ENCODE data around the gene HS3ST5.

DNA sequence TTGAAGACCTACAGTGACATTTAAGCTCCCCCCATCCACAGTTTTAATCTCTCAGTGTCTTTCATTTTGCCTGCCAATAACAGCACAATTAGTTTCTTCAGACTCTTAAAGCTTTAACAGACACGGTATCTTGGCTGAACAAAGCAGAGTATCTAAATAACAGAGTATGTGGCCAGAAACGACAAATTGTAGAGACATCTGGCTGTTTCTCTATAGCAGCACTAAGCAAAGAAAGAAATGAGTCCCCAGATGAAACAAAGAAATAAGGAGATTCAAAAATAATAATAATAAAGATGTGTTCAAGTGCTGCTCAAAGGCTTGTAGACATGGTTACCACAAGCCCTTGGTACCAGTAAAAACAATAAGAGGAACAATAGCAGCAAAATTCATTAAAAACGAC lies 274.1 kb downstream of the HS3ST5 start:
- TF ChIP-seq, protein P1, sequence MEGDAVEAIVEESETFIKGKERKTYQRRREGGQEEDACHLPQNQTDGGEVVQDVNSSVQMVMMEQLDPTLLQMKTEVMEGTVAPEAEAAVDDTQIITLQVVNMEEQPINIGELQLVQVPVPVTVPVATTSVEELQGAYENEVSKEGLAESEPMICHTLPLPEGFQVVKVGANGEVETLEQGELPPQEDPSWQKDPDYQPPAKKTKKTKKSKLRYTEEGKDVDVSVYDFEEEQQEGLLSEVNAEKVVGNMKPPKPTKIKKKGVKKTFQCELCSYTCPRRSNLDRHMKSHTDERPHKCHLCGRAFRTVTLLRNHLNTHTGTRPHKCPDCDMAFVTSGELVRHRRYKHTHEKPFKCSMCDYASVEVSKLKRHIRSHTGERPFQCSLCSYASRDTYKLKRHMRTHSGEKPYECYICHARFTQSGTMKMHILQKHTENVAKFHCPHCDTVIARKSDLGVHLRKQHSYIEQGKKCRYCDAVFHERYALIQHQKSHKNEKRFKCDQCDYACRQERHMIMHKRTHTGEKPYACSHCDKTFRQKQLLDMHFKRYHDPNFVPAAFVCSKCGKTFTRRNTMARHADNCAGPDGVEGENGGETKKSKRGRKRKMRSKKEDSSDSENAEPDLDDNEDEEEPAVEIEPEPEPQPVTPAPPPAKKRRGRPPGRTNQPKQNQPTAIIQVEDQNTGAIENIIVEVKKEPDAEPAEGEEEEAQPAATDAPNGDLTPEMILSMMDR (IDR thresholded peaks at IDR 0.05): no peak
- TF ChIP-seq POLR2A (IDR thresholded peaks at IDR 0.05): no peak
